ENCODE results near the gene CAMK1D. TPM values are rescaled to one million over a fixed set of nuclear protein-coding genes. Genes with fewer than 3 reads are reported as not detected.

Gene CAMK1D
- total and polyA plus RNA-seq, 11 donors: 1.4 to 16.0 (median 2.5) TPM

GRCh38 chr10:12538491-12538995 lies 189.2 kb downstream of the CAMK1D start:
- no peaks in the 10 kb centered on the region for H3K36me3 ChIP-seq
- no peak overlapping the region for H3K27ac ChIP-seq
- no peak overlapping the region for H3K4me3 ChIP-seq
- DNase-seq (no peak), ATAC-seq (no peak)
- peaks cover 0 to 6% (median 0%) of the 10 kb centered on the region in 12 donors for H3K4me1 ChIP-seq
- TF ChIP-seq POLR2A (IDR thresholded peaks at IDR 0.05) (no peak), CTCF (IDR thresholded peaks at IDR 0.05) (no peak)
- intact Hi-C loops (cut with DNase I): no loop called here
- peaks cover 0 to 4% (median 0%) of the 10 kb centered on the region in 12 donors for H3K9me3 ChIP-seq
- 66 to 83% (median 77%) methylated on average over 9 of the region's 9 CpGs for WGBS, 4 donors
- H3K27me3 ChIP-seq: no peaks in the 10 kb centered on the region

- DNase-seq: no peak
These were observed 190.2 kb downstream of the CAMK1D start for GRCh38 chr10:12539350-12540164.

GRCh38 chr10:12540341-12540781 lies 191.0 kb downstream of the CAMK1D start:
- WGBS, 4 donors: 64 to 82% (median 74%) methylated on average over 4 of the region's 4 CpGs
- Histone ChIP-seq H3K4me1 (peaks cover 0 to 6% (median 0%) of the 10 kb centered on the region in 12 donors), H3K36me3 (no peaks in the 10 kb centered on the region), H3K9me3 (no peaks in the 10 kb centered on the region), H3K4me3 (no peak overlapping the region), H3K27ac (no peak overlapping the region), H3K27me3 (no peaks in the 10 kb centered on the region)
- ATAC-seq (no peak), DNase-seq (no peak)
- intact Hi-C loops (cut with DNase I): no loop called here
- TF ChIP-seq CTCF (IDR thresholded peaks at IDR 0.05) (no peak), POLR2A (IDR thresholded peaks at IDR 0.05) (no peak)

More at GRCh38 chr10:12539350-12540164, 190.2 kb downstream of the CAMK1D start:
- no peaks in the 10 kb centered on the region for H3K9me3 ChIP-seq
- H3K27ac ChIP-seq: no peak overlapping the region
- H3K36me3 ChIP-seq: no peaks in the 10 kb centered on the region
- TF ChIP-seq POLR2A (IDR thresholded peaks at IDR 0.05) (no peak), CTCF (IDR thresholded peaks at IDR 0.05) (no peak)
- H3K4me3 ChIP-seq: no peak overlapping the region
- H3K27me3 ChIP-seq: no peaks in the 10 kb centered on the region
- WGBS, 4 donors: 77 to 90% (median 81%) methylated on average over 7 of the region's 7 CpGs
- intact Hi-C loops (cut with DNase I): no loop called here
- peaks cover 0 to 6% (median 0%) of the 10 kb centered on the region in 12 donors for H3K4me1 ChIP-seq
- no peak for ATAC-seq

- no peaks in the 10 kb centered on the region for H3K27me3 ChIP-seq
- TF ChIP-seq CTCF (IDR thresholded peaks at IDR 0.05): no peak
- TF ChIP-seq POLR2A (IDR thresholded peaks at IDR 0.05): no peak
These were observed 192.2 kb downstream of the CAMK1D start for GRCh38 chr10:12541446-12542067.

More at GRCh38 chr10:12541446-12542067, 192.2 kb downstream of the CAMK1D start:
- Histone ChIP-seq H3K4me1 (peaks cover 0 to 6% (median 0%) of the 10 kb centered on the region in 12 donors), H3K36me3 (no peaks in the 10 kb centered on the region), H3K27ac (no peak overlapping the region), H3K9me3 (no peaks in the 10 kb centered on the region), H3K4me3 (no peak overlapping the region)
- ATAC-seq (no peak), DNase-seq (no peak)
- intact Hi-C loops (cut with DNase I): no loop called here
- WGBS, 4 donors: 81 to 87% (median 86%) methylated on average over 11 of the region's 11 CpGs

Measured in heart left ventricle (tissue), 16 donors.